Sigmoid colon (tissue), 4 donors: ENCODE results near the gene PRSS56.

Source experiments
- CTCF ChIP-seq, 4 experiments: fragments of 450-650 bp in 3 of 4; fragments of 200-600 bp in 1 of 4; IDR thresholded peaks; one replicate each; pipeline ENCODE4 v1.5.1; 2016 to 2019; ENCODE audit warnings: antibody characterized with exemption in 4 of 4, mild to moderate bottlenecking in 3 of 4, moderate library complexity in 2 of 4
- EP300 ChIP-seq, 4 donors: sonication (generic); formaldehyde crosslinking; IDR thresholded peaks; one replicate each; pipeline ENCODE4 v1.6.1; 2017; ENCODE audit warnings: antibody characterized with exemption in 4 of 4
- POLR2A ChIP-seq, 2 donors: fragments of 450-650 bp; IDR thresholded peaks; one replicate each; pipeline ENCODE4 v1.6.1; 2016; ENCODE audit warnings: antibody characterized with exemption in 2 of 2, mild to moderate bottlenecking in 2 of 2, moderate library complexity in 2 of 2

GRCh38 chr2:232503809-232504323 is 16.3 kb upstream of the PRSS56 start:
- no peak for TF ChIP-seq CTCF (IDR thresholded peaks at IDR 0.05)
- no peak for TF ChIP-seq POLR2A (IDR thresholded peaks at IDR 0.05)
- no peak for TF ChIP-seq EP300 (IDR thresholded peaks at IDR 0.05)
